Breast epithelium (tissue), 3 donors: ENCODE data around the gene IMP3.

Experiments
- POLR2A ChIP-seq: fragments of 450-650 bp; IDR thresholded peaks from one replicate; pipeline ENCODE4 v1.6.1; 2016; ENCODE audit warnings: antibody characterized with exemption, mild to moderate bottlenecking, moderate library complexity
- TF ChIP-seq, protein P1 (sequence below), 3 donors: fragments of 450-650 bp; IDR thresholded peaks; one replicate each; pipeline ENCODE4 v1.5.1; 2016 to 2017; ENCODE audit warnings: antibody characterized with exemption in 3 of 3, mild to moderate bottlenecking in 3 of 3, moderate library complexity in 3 of 3

DNA sequence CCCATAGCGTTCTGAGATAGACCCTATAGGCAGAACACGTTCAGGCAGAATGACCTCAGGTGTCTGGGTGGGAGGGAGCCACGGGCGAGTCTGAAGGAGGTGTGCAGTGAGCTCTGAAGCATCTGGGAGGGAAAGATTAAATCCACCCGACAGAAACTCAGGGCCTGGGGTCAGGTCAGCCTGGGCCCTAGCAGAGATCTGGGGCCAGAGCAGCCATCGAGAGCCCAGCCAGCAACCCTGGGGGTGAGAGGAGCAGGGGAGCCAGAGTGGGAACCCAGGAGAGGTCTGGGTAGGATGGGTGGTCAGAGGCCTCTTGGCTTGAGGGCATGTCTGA lies 29.8 kb upstream of the IMP3 start:
- TF ChIP-seq, protein P1, sequence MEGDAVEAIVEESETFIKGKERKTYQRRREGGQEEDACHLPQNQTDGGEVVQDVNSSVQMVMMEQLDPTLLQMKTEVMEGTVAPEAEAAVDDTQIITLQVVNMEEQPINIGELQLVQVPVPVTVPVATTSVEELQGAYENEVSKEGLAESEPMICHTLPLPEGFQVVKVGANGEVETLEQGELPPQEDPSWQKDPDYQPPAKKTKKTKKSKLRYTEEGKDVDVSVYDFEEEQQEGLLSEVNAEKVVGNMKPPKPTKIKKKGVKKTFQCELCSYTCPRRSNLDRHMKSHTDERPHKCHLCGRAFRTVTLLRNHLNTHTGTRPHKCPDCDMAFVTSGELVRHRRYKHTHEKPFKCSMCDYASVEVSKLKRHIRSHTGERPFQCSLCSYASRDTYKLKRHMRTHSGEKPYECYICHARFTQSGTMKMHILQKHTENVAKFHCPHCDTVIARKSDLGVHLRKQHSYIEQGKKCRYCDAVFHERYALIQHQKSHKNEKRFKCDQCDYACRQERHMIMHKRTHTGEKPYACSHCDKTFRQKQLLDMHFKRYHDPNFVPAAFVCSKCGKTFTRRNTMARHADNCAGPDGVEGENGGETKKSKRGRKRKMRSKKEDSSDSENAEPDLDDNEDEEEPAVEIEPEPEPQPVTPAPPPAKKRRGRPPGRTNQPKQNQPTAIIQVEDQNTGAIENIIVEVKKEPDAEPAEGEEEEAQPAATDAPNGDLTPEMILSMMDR (IDR thresholded peaks at IDR 0.05) = no peak
- TF ChIP-seq POLR2A = no peak
